K562 (cell line): ENCODE data around the gene MCL1. TPM values are rescaled to one million over a fixed set of nuclear protein-coding genes. Genes with fewer than 3 reads are reported as not detected.

Source experiments
- CEBPG ChIP-seq, 3 experiments: fragments of 200-800 bp in 1 of 3; sonication (Bioruptor generic) in 1 of 3; sonication (generic) in 1 of 3; formaldehyde crosslinking in 1 of 3; IDR thresholded peaks in 2 of 3; conservative IDR thresholded peaks in 1 of 3; 2 replicates each; pipeline versions ENCODE4 v1.6.1 to v1.8.0; 2016 to 2022; ENCODE audit warnings: missing compliant biosample characterization in 2 of 3, missing genetic modification characterization in 2 of 3, mild to moderate bottlenecking in 1 of 3, missing genetic modification reagents in 1 of 3
- CREB3L1 ChIP-seq: fragments of 450-650 bp; IDR thresholded peaks from 2 replicates; pipeline ENCODE4 v1.6.1; 2014; ENCODE audit warnings: low read depth, mild to moderate bottlenecking, moderate library complexity, borderline replicate concordance
- EGR1 ChIP-seq: fragments of 450-650 bp; conservative IDR thresholded peaks from 2 replicates; pipeline ENCODE4 v1.6.1; 2017; ENCODE audit warnings: mild to moderate bottlenecking
- GATAD2B ChIP-seq: fragments of 450-650 bp; IDR thresholded peaks from 2 replicates; pipeline ENCODE4 v1.6.1; 2017; ENCODE audit warnings: mild to moderate bottlenecking, borderline replicate concordance
- HIVEP1 ChIP-seq: fragments of 250-450 bp; sonication (Bioruptor Pico); IDR thresholded peaks from 2 replicates; pipeline ENCODE4 v1.4.0; 2020; ENCODE audit warnings: mild to moderate bottlenecking
- LARP7 ChIP-seq: fragments of 450-650 bp; IDR thresholded peaks from 2 replicates; pipeline ENCODE4 v1.6.1; 2016
- MTA2 ChIP-seq: fragments of 450-650 bp; IDR thresholded peaks from 2 replicates; pipeline ENCODE4 v1.6.1; 2016; ENCODE audit warnings: low read depth
- MYC ChIP-seq, 2 experiments: fragments of 250-450 bp in 1 of 2; sonication (Bioruptor Pico) in 1 of 2; IDR thresholded peaks; 2 replicates each; pipeline versions ENCODE4 v1.5.1 to v1.6.1; 2012 to 2021; ENCODE audit warnings: low read depth in 2 of 2, borderline replicate concordance in 1 of 2, improper control_type of control experiment in 1 of 2, low read length in 1 of 2, mild to moderate bottlenecking in 1 of 2, moderate library complexity in 1 of 2
- THAP12 ChIP-seq: fragments of 250-450 bp; sonication (Bioruptor Pico); IDR thresholded peaks from 2 replicates; pipeline ENCODE4 v1.9.0; 2021; ENCODE audit warnings: mild to moderate bottlenecking, inconsistent platforms
- ZNF280B ChIP-seq: fragments of 250-450 bp; sonication (Bioruptor Pico); IDR thresholded peaks from 2 replicates; pipeline ENCODE4 v1.5.1; 2021; ENCODE audit warnings: mild to moderate bottlenecking
- polyA plus RNA-seq, 8 experiments: library from polyadenylated mRNA; depleted of rRNA in 4 of 8; stranded (reverse) in 5 of 8; unstranded in 3 of 8; fragments of >200 nt; fragmentation: Nextera tagmentation in 2 of 8; fragmentation: Illumina TruSeq in 1 of 8; extraction: Ambion mirVana in 2 of 8; extraction: Trizol in 1 of 8; gene quantifications; 2 replicates each; pipeline versions ENCODE4 v1.2.1 to v1.2.3, GENCODE V29; 2011 to 2014; ENCODE audit warnings: inconsistent platforms in 1 of 8, missing spikeins in 1 of 8
- total RNA-seq, 7 experiments: library from RNA; depleted of rRNA in 6 of 7; stranded (reverse); fragments of >200 nt in 6 of 7; fragmentation: Illumina TruSeq in 2 of 7; extraction: Trizol in 2 of 7; gene quantifications; 2 replicates each; pipeline versions ENCODE4 v1.2.1 to v1.2.3, GENCODE V29; 2011 to 2021; ENCODE audit warnings: low replicate concordance in 1 of 7

MCL1 gene
- total and polyA plus RNA-seq, 9 of the 15 experiments (the other 6 are each of a cell fraction or from before 2014, with no cell fraction given), result 27.1 to 224 (median 138) TPM

- no peak for TF ChIP-seq ZNF280B (CRISPR knock-in tag)
- TF ChIP-seq GATAD2B, result no peak
- no peak for TF ChIP-seq HIVEP1 (CRISPR knock-in tag)
- no peak for TF ChIP-seq MYC (IDR thresholded peaks at IDR 0.05; ENCODE audit: low read depth, low read length)
- no peak for TF ChIP-seq MYC (CRISPR knock-in tag; IDR thresholded peaks at IDR 0.05; ENCODE audit: borderline replicate concordance, low read depth)
- TF ChIP-seq MTA2, result 0 out of 2 replicates have a peak, but pooled peaks have one; percentile 8
- no peak for TF ChIP-seq THAP12
- TF ChIP-seq EGR1, result no peak
- no peak for TF ChIP-seq CEBPG (CRISPR knock-in tag; IDR thresholded peaks at IDR 0.05)
- TF ChIP-seq CEBPG (tag; conservative IDR thresholded peaks at IDR 0.05 in 1 of 2, IDR thresholded peaks at IDR 0.05 in 1 of 2), result no peak
- TF ChIP-seq LARP7, result no peak
- peak; percentile 21; the same call in 1 of the 2 replicates for TF ChIP-seq CREB3L1
Measured at GRCh38 chr1:150628766-150629114, 49.3 kb upstream of the MCL1 start (continued).
